Measurements from ENCODE around the gene RNF6.

Gene RNF6

DNA sequence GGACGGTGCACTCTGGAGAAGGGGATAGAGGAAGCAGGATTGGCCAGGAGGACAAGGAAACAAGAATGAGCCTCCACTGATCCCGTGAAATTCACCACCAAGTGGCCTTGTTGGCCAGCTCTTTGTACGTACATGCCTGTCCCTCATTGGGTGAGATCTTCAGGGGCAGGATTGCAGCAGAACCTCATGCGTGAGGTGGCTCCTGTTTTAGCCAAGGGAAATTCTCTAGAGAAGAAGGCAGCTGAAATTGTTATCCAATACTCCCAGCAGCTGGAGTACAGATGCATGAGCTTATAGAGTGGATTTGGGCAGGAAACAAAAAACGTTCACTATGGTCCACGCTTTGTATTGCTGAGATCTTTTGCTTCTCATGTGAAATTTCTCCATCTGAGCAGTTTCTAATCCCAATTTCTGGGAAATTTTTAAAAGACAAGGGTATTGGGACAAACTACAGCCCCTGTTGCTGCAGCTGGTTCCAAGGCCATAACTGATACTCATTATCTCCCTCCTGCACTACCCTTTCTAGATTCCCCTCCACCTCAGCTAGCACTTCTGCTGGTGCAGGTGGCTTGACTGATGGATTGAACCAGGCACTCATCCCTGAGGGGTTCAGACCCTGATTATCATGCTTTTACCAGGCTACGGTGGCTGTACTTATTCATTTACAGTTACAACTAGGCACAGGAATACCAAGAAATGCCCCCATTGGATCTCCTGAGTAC is 3.9 kb upstream of the RNF6 start:
- Histone ChIP-seq H3K27me3 (ENCODE audit: control insufficient read depth, insufficient read depth, low read length) (0 out of 2 replicates have a peak, but pooled peaks cover 3% of the 10 kb centered on the region), H3K36me3 (ENCODE audit: control insufficient read depth, insufficient read depth, low read length) (no peaks in the 10 kb centered on the region), H3K4me3 (ENCODE audit: low read depth, low read length) (no peak overlapping the region), H3K9me3 (ENCODE audit: control insufficient read depth, insufficient read depth, low read length) (no peaks in the 10 kb centered on the region), H3K27ac (ENCODE audit: low read depth, low read length) (no peak overlapping the region), H3K9ac (ENCODE audit: low read depth, low read length) (no peak overlapping the region), H3K4me1 (ENCODE audit: control insufficient read depth, insufficient read depth, low read length) (no peaks in the 10 kb centered on the region)

DNA sequence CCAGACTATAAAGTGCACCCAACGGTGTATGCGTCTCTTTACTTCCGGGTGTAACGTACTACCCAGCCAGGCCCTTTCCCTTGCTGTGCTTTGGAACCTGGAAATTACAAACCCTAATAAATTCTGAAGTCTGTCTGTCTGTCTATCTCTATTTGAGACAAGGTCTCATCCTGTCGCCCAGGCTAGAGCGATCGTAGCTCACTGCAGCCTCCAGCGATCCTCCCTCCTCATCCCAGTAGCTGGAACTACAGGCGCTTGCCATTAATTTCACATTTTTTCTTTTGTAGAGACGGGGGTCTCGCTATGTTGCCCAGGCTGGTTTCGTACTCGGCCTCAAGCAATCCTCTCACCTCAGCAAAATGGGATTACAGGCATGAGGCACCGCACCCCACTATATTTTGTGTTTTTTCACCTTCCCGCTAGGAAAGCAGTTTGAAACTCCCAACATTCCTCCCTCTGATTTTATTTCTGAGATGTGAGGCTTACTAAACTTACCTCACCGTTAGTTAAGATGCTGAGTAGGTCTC is 469 bp upstream of the RNF6 start:
- H3K4me1 ChIP-seq (ENCODE audit: control insufficient read depth, insufficient read depth, low read length), result no peaks in the 10 kb centered on the region
- H3K9me3 ChIP-seq (ENCODE audit: control insufficient read depth, insufficient read depth, low read length), result no peaks in the 10 kb centered on the region
- H3K27me3 ChIP-seq (ENCODE audit: control insufficient read depth, insufficient read depth, low read length), result 0 out of 2 replicates have a peak, but pooled peaks cover 3% of the 10 kb centered on the region
- peaks cover 27% of the 10 kb centered on the region for H3K36me3 ChIP-seq (ENCODE audit: control insufficient read depth, insufficient read depth, low read length)
- H3K9ac ChIP-seq (ENCODE audit: low read depth, low read length), result peak overlapping the region; percentile 92
- H3K27ac ChIP-seq (ENCODE audit: low read depth, low read length), result peak overlapping the region; percentile 99
- H3K4me3 ChIP-seq (ENCODE audit: low read depth, low read length), result peak overlapping the region; percentile 88

DNA sequence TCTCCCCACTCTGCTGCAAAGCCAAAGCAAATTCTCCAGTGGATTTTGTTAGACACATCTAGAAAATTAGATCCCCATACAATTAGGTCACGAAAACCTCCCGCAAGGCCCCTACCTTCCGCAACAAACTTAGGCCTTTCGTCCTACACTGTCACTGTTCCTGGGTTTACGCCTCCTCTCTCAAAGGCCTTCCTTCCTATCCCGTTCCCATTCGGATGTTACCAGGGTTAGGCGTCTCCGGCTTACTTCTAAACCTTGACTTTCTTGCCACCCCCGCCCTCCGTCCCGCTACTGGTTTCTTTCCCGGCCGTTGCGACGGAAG is 754 bp downstream of the RNF6 start:
- H3K4me1 ChIP-seq (ENCODE audit: control insufficient read depth, insufficient read depth, low read length), result no peaks in the 10 kb centered on the region
- H3K9me3 ChIP-seq (ENCODE audit: control insufficient read depth, insufficient read depth, low read length), result no peaks in the 10 kb centered on the region
- peaks cover 38% of the 10 kb centered on the region for H3K36me3 ChIP-seq (ENCODE audit: control insufficient read depth, insufficient read depth, low read length)
- 0 out of 2 replicates have a peak, but pooled peaks cover 3% of the 10 kb centered on the region for H3K27me3 ChIP-seq (ENCODE audit: control insufficient read depth, insufficient read depth, low read length)
- peak overlapping the region; percentile 99 for H3K27ac ChIP-seq (ENCODE audit: low read depth, low read length)
- peak overlapping the region; percentile 64 for H3K9ac ChIP-seq (ENCODE audit: low read depth, low read length)
- peak overlapping the region; percentile 88 for H3K4me3 ChIP-seq (ENCODE audit: low read depth, low read length)

GRCh38 chr13:26220575-26220974 is 1.5 kb downstream of the RNF6 start:
- Histone ChIP-seq H3K9ac (ENCODE audit: low read depth, low read length) (no peak overlapping the region), H3K27ac (ENCODE audit: low read depth, low read length) (no peak overlapping the region), H3K4me3 (ENCODE audit: low read depth, low read length) (peak overlapping the region; percentile 88), H3K27me3 (ENCODE audit: control insufficient read depth, insufficient read depth, low read length) (0 out of 2 replicates have a peak, but pooled peaks cover 3% of the 10 kb centered on the region), H3K36me3 (ENCODE audit: control insufficient read depth, insufficient read depth, low read length) (peaks cover 46% of the 10 kb centered on the region), H3K9me3 (ENCODE audit: control insufficient read depth, insufficient read depth, low read length) (no peaks in the 10 kb centered on the region), H3K4me1 (ENCODE audit: control insufficient read depth, insufficient read depth, low read length) (no peaks in the 10 kb centered on the region)

GRCh38 chr13:26219726-26220125 is 2.4 kb downstream of the RNF6 start:
- Histone ChIP-seq H3K27me3 (ENCODE audit: control insufficient read depth, insufficient read depth, low read length) (0 out of 2 replicates have a peak, but pooled peaks cover 3% of the 10 kb centered on the region), H3K4me1 (ENCODE audit: control insufficient read depth, insufficient read depth, low read length) (no peaks in the 10 kb centered on the region), H3K9ac (ENCODE audit: low read depth, low read length) (no peak overlapping the region), H3K36me3 (ENCODE audit: control insufficient read depth, insufficient read depth, low read length) (peaks cover 55% of the 10 kb centered on the region), H3K4me3 (ENCODE audit: low read depth, low read length) (no peak overlapping the region), H3K27ac (ENCODE audit: low read depth, low read length) (no peak overlapping the region), H3K9me3 (ENCODE audit: control insufficient read depth, insufficient read depth, low read length) (no peaks in the 10 kb centered on the region)

- no peaks in the 10 kb centered on the region for H3K4me1 ChIP-seq (ENCODE audit: control insufficient read depth, insufficient read depth, low read length)
- peaks cover 86% of the 10 kb centered on the region for H3K36me3 ChIP-seq (ENCODE audit: control insufficient read depth, insufficient read depth, low read length)
- H3K27me3 ChIP-seq (ENCODE audit: control insufficient read depth, insufficient read depth, low read length), result no peaks in the 10 kb centered on the region
- no peak overlapping the region for H3K9ac ChIP-seq (ENCODE audit: low read depth, low read length)
- no peak overlapping the region for H3K4me3 ChIP-seq (ENCODE audit: low read depth, low read length)
- H3K9me3 ChIP-seq (ENCODE audit: control insufficient read depth, insufficient read depth, low read length), result no peaks in the 10 kb centered on the region
- H3K27ac ChIP-seq (ENCODE audit: low read depth, low read length), result no peak overlapping the region
These were observed 6.1 kb downstream of the RNF6 start for GRCh38 chr13:26216042-26216441.

- Histone ChIP-seq H3K27ac (ENCODE audit: low read depth, low read length) (no peak overlapping the region), H3K4me3 (ENCODE audit: low read depth, low read length) (no peak overlapping the region), H3K4me1 (ENCODE audit: control insufficient read depth, insufficient read depth, low read length) (no peaks in the 10 kb centered on the region), H3K36me3 (ENCODE audit: control insufficient read depth, insufficient read depth, low read length) (peaks cover 73% of the 10 kb centered on the region), H3K9me3 (ENCODE audit: control insufficient read depth, insufficient read depth, low read length) (no peaks in the 10 kb centered on the region), H3K27me3 (ENCODE audit: control insufficient read depth, insufficient read depth, low read length) (no peaks in the 10 kb centered on the region), H3K9ac (ENCODE audit: low read depth, low read length) (no peak overlapping the region)
These were observed 8.1 kb downstream of the RNF6 start for GRCh38 chr13:26213982-26214381.

- no peak overlapping the region for H3K9ac ChIP-seq (ENCODE audit: low read depth, low read length)
- H3K9me3 ChIP-seq (ENCODE audit: control insufficient read depth, insufficient read depth, low read length), result no peaks in the 10 kb centered on the region
- no peak overlapping the region for H3K4me3 ChIP-seq (ENCODE audit: low read depth, low read length)
- no peak overlapping the region for H3K27ac ChIP-seq (ENCODE audit: low read depth, low read length)
- H3K4me1 ChIP-seq (ENCODE audit: control insufficient read depth, insufficient read depth, low read length), result no peaks in the 10 kb centered on the region
- H3K27me3 ChIP-seq (ENCODE audit: control insufficient read depth, insufficient read depth, low read length), result no peaks in the 10 kb centered on the region
- peaks cover 67% of the 10 kb centered on the region for H3K36me3 ChIP-seq (ENCODE audit: control insufficient read depth, insufficient read depth, low read length)
These were observed 8.8 kb downstream of the RNF6 start for GRCh38 chr13:26213345-26213744.

GRCh38 chr13:26208287-26208686 is 13.8 kb downstream of the RNF6 start:
- H3K4me3 ChIP-seq (ENCODE audit: low read depth, low read length), result no peak overlapping the region
- no peak overlapping the region for H3K27ac ChIP-seq (ENCODE audit: low read depth, low read length)
- no peaks in the 10 kb centered on the region for H3K9me3 ChIP-seq (ENCODE audit: control insufficient read depth, insufficient read depth, low read length)

GRCh38 chr13:26202365-26202972 is 19.6 kb downstream of the RNF6 start:
- no peaks in the 10 kb centered on the region for H3K9me3 ChIP-seq (ENCODE audit: control insufficient read depth, insufficient read depth, low read length)
- no peak overlapping the region for H3K27ac ChIP-seq (ENCODE audit: low read depth, low read length)
- no peaks in the 10 kb centered on the region for H3K4me1 ChIP-seq (ENCODE audit: control insufficient read depth, insufficient read depth, low read length)
- H3K36me3 ChIP-seq (ENCODE audit: control insufficient read depth, insufficient read depth, low read length), result no peaks in the 10 kb centered on the region
- H3K9ac ChIP-seq (ENCODE audit: low read depth, low read length), result no peak overlapping the region
- H3K27me3 ChIP-seq (ENCODE audit: control insufficient read depth, insufficient read depth, low read length), result no peaks in the 10 kb centered on the region
- no peak overlapping the region for H3K4me3 ChIP-seq (ENCODE audit: low read depth, low read length)

More at GRCh38 chr13:26208287-26208686, 13.8 kb downstream of the RNF6 start:
- Histone ChIP-seq H3K27me3 (ENCODE audit: control insufficient read depth, insufficient read depth, low read length) (no peaks in the 10 kb centered on the region), H3K4me1 (ENCODE audit: control insufficient read depth, insufficient read depth, low read length) (no peaks in the 10 kb centered on the region), H3K36me3 (ENCODE audit: control insufficient read depth, insufficient read depth, low read length) (peaks cover 17% of the 10 kb centered on the region), H3K9ac (ENCODE audit: low read depth, low read length) (no peak overlapping the region)

GRCh38 chr13:26200811-26201210 is 21.3 kb downstream of the RNF6 start:
- H3K36me3 ChIP-seq (ENCODE audit: control insufficient read depth, insufficient read depth, low read length), result no peaks in the 10 kb centered on the region
- H3K9me3 ChIP-seq (ENCODE audit: control insufficient read depth, insufficient read depth, low read length), result no peaks in the 10 kb centered on the region
- H3K27me3 ChIP-seq (ENCODE audit: control insufficient read depth, insufficient read depth, low read length), result no peaks in the 10 kb centered on the region
- no peaks in the 10 kb centered on the region for H3K4me1 ChIP-seq (ENCODE audit: control insufficient read depth, insufficient read depth, low read length)
- H3K9ac ChIP-seq (ENCODE audit: low read depth, low read length), result no peak overlapping the region
- no peak overlapping the region for H3K4me3 ChIP-seq (ENCODE audit: low read depth, low read length)
- H3K27ac ChIP-seq (ENCODE audit: low read depth, low read length), result no peak overlapping the region
